ENCODE measurements around the gene FHOD1. TPM values are rescaled to one million over a fixed set of nuclear protein-coding genes. Genes with fewer than 3 reads are reported as not detected.
A peak's percentile ranks its signal among the peaks of the same experiment; 100 is the strongest.

Gene FHOD1
- total and polyA plus RNA-seq, 2 of the 13 experiments (the other 11 are each of a cell fraction or from before 2014, with no cell fraction given), result 20.0 to 20.8 TPM

- no peak for TF ChIP-seq AKAP8 (CRISPR knock-in tag; IDR thresholded peaks at IDR 0.05)
- 0 out of 2 replicates have a peak, but pooled peaks have one; percentile 18 for TF ChIP-seq ZNF205 (CRISPR knock-in tag; IDR thresholded peaks at IDR 0.05)
- TF ChIP-seq ZBTB34 (CRISPR knock-in tag; IDR thresholded peaks at IDR 0.05), result peak; percentile 57; the same call in 1 of the 2 replicates
- TF ChIP-seq SIX4 (CRISPR knock-in tag; IDR thresholded peaks at IDR 0.05), result no peak
- TF ChIP-seq FOXJ3 (CRISPR knock-in tag; IDR thresholded peaks at IDR 0.05; ENCODE audit: borderline replicate concordance), result no peak
- TF ChIP-seq ZSCAN20 (CRISPR knock-in tag; IDR thresholded peaks at IDR 0.05; ENCODE audit: borderline replicate concordance), result no peak
- TF ChIP-seq MYC (CRISPR knock-in tag; IDR thresholded peaks at IDR 0.05; ENCODE audit: borderline replicate concordance), result 0 out of 2 replicates have a peak, but pooled peaks have one; percentile 62
- peak; percentile 46; the same call in 1 of the 2 replicates for TF ChIP-seq ARNT2 (CRISPR knock-in tag; IDR thresholded peaks at IDR 0.05; ENCODE audit: low read depth)
- TF ChIP-seq, protein P1, sequence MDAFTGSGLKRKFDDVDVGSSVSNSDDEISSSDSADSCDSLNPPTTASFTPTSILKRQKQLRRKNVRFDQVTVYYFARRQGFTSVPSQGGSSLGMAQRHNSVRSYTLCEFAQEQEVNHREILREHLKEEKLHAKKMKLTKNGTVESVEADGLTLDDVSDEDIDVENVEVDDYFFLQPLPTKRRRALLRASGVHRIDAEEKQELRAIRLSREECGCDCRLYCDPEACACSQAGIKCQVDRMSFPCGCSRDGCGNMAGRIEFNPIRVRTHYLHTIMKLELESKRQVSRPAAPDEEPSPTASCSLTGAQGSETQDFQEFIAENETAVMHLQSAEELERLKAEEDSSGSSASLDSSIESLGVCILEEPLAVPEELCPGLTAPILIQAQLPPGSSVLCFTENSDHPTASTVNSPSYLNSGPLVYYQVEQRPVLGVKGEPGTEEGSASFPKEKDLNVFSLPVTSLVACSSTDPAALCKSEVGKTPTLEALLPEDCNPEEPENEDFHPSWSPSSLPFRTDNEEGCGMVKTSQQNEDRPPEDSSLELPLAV (CRISPR knock-in tag; conservative IDR thresholded peaks at IDR 0.05; ENCODE audit: low read depth), result no peak
- no peak for TF ChIP-seq TBX2 (CRISPR knock-in tag; IDR thresholded peaks at IDR 0.05; ENCODE audit: borderline replicate concordance)
- TF ChIP-seq, protein P2, sequence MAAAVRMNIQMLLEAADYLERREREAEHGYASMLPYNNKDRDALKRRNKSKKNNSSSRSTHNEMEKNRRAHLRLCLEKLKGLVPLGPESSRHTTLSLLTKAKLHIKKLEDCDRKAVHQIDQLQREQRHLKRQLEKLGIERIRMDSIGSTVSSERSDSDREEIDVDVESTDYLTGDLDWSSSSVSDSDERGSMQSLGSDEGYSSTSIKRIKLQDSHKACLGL (CRISPR knock-in tag; IDR thresholded peaks at IDR 0.05), result 0 out of 2 replicates have a peak, but pooled peaks have one; percentile 35
- TF ChIP-seq, protein P3, sequence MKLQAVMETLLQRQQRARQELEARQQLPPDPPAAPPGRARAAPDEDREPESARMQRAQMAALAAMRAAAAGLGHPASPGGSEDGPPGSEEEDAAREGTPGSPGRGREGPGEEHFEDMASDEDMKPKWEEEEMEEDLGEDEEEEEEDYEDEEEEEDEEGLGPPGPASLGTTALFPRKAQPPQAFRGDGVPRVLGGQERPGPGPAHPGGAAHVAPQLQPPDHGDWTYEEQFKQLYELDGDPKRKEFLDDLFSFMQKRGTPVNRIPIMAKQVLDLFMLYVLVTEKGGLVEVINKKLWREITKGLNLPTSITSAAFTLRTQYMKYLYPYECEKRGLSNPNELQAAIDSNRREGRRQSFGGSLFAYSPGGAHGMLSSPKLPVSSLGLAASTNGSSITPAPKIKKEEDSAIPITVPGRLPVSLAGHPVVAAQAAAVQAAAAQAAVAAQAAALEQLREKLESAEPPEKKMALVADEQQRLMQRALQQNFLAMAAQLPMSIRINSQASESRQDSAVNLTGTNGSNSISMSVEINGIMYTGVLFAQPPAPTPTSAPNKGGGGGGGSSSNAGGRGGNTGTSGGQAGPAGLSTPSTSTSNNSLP (IDR thresholded peaks at IDR 0.05; ENCODE audit: low read depth, low read length), result no peak
- TF ChIP-seq, protein P4, sequence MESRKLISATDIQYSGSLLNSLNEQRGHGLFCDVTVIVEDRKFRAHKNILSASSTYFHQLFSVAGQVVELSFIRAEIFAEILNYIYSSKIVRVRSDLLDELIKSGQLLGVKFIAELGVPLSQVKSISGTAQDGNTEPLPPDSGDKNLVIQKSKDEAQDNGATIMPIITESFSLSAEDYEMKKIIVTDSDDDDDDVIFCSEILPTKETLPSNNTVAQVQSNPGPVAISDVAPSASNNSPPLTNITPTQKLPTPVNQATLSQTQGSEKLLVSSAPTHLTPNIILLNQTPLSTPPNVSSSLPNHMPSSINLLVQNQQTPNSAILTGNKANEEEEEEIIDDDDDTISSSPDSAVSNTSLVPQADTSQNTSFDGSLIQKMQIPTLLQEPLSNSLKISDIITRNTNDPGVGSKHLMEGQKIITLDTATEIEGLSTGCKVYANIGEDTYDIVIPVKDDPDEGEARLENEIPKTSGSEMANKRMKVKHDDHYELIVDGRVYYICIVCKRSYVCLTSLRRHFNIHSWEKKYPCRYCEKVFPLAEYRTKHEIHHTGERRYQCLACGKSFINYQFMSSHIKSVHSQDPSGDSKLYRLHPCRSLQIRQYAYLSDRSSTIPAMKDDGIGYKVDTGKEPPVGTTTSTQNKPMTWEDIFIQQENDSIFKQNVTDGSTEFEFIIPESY (CRISPR knock-in tag; IDR thresholded peaks at IDR 0.05), result no peak
- 0 out of 2 replicates have a peak, but pooled peaks have one; percentile 41 for TF ChIP-seq YEATS4 (CRISPR knock-in tag; IDR thresholded peaks at IDR 0.05; ENCODE audit: borderline replicate concordance)
- peak; percentile 83; the same call in 1 of the 2 replicates for TF ChIP-seq RNF2 (conservative IDR thresholded peaks at IDR 0.05; ENCODE audit: low read depth)
- TF ChIP-seq NFKB2 (CRISPR knock-in tag; IDR thresholded peaks at IDR 0.05; ENCODE audit: borderline replicate concordance), result 0 out of 2 replicates have a peak, but pooled peaks have one; percentile 49
- TF ChIP-seq FOXK1 (CRISPR knock-in tag; IDR thresholded peaks at IDR 0.05; ENCODE audit: borderline replicate concordance, low read depth), result no peak
- TF ChIP-seq, protein P5, sequence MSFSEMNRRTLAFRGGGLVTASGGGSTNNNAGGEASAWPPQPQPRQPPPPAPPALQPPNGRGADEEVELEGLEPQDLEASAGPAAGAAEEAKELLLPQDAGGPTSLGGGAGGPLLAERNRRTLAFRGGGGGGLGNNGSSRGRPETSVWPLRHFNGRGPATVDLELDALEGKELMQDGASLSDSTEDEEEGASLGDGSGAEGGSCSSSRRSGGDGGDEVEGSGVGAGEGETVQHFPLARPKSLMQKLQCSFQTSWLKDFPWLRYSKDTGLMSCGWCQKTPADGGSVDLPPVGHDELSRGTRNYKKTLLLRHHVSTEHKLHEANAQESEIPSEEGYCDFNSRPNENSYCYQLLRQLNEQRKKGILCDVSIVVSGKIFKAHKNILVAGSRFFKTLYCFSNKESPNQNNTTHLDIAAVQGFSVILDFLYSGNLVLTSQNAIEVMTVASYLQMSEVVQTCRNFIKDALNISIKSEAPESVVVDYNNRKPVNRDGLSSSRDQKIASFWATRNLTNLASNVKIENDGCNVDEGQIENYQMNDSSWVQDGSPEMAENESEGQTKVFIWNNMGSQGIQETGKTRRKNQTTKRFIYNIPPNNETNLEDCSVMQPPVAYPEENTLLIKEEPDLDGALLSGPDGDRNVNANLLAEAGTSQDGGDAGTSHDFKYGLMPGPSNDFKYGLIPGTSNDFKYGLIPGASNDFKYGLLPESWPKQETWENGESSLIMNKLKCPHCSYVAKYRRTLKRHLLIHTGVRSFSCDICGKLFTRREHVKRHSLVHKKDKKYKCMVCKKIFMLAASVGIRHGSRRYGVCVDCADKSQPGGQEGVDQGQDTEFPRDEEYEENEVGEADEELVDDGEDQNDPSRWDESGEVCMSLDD (CRISPR knock-in tag; IDR thresholded peaks at IDR 0.05; ENCODE audit: borderline replicate concordance), result peak; percentile 68; the same call in 1 of the 2 replicates
Measured at GRCh38 chr16:67248401-67249177, 1.3 kb upstream of the FHOD1 start, which contains the start of gene SLC9A5 (continued).
